ENCODE measurements around the gene DNAH9.

Gene DNAH9

DNA sequence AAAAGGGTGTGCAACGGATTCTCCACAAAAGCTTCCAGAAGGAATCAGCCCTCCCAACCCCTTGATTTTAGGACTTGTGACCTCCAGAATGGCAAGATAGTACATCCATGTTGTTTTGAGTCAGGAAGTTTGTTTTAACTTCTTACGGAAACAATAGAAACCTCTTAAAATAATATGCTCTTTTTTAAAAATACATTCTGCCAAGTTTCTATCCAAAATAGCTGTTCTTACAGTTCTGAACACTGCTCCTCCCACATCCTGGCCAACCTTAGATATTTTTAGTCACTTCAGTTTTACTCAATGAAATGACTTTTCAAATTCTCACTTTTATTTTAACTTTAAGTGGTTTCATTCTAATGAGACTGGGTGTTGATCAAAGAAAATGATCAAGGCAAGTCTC lies 242.6 kb downstream of the DNAH9 start:
- DNase-seq (ENCODE audit: low spot score), result no peak

DNA sequence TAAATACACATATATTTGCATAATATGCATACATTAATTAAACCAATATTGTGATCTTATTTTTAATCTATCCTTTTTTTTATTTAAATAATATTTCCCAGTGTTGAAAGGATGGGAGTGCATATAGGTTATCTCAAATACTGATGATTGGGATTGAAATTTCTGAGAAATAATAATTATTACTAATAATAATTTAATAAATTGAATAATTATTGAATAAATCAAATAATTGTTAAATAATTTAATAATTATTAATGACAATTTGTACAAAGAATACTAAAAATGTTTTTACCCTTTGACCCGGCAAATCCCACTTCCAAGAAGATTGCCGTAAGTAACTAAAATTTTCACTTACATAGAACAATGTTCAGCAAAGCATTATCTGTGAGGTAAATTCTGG lies 250.1 kb downstream of the DNAH9 start:
- no peak for DNase-seq (ENCODE audit: low spot score)

DNA sequence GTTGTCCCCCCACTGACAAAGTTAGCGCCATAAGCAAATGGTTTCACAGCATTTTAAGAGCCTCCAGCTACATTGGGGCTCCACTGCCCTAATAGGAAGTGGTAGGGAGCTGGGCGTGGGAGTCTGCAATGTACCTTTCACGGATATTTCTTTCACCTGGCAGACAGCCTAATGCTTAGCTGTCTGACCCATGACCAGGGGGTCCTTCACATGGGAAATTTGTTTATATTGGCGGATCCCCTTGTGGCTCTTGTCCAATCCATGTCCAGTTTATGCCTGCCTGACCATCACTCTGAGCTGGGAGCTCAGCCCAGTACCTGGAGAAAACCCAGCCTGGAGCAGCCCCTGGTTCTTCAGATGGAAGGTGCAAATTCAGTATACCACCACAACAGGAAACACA lies 254.0 kb downstream of the DNAH9 start:
- no peak for DNase-seq (ENCODE audit: low spot score)

DNA sequence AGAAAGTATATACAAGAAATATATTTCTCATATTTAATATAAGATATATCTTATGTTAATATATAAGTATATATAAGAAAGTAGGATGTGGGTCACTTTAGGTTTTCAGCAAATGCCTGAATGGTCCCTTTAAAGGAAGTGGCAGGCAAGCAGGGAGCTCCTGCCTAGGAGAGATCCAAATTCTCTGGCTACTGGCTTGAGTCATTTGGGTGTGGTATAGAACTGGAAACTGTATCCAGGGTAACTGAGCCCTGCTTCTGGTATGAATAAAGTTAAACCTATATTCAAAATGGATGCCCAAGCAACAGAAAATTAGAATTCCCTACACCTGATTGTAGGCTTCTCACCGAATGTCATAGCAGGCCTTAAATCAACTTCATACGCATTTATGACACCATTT lies 254.6 kb downstream of the DNAH9 start:
- no peak for DNase-seq (ENCODE audit: low spot score)

DNA sequence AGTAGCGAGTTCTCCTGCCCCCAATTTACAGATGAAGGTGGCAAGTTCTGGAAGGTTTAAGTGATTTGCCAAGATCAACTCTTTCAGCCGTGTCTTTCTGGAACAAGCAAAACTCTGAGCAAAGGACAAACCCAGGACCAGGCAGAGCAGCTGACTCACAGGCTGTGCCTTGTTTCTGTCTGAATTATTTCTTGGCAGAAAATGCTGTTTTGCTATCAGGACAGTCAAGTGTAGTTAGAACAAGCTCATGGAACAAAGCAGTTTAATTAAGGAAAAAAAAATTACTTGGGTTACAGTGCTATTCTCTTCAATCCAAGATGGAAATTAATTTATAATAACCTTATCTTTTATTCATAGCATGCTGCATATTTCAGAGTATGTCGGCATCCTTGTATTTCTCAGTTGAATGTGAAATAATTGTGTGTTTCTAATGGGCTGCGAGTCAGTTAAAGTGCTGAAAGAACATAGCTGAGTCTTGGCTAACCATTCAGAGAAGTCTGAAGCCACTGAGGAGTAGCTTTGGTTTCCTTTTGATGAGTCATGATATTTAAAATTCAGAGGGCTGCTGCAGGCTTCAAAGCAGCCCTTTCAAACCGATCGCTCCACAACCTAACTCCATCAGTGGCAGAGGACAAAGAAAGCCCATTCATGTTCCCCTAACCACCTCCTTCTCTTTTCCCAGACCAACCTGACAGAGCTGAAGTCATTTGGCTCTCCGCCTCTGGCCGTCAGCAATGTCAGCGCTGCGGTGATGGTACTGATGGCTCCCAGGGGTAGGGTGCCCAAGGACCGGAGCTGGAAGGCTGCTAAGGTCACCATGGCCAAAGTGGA lies 255.3 kb downstream of the DNAH9 start:
- no peak for DNase-seq (ENCODE audit: low spot score)

DNA sequence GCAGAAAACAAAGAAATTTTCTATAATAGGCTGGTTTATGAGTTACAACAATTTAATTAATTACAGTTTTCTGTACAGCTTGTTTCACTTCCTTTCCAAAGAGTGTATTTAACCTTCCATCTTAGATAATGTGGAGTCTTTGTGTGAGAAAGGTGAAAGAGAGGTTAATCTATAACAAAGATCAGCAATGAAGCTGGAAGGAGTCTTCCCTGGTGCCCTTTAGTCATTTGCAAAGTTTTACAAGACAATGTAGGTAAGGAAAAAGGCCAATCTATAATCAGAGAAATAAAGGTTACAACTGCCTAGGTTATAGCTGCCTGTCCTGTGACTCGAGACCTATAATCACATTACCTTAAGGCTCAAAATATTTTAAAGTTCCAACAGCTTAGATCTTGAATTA lies 257.0 kb downstream of the DNAH9 start:
- DNase-seq (ENCODE audit: low spot score), result no peak

DNA sequence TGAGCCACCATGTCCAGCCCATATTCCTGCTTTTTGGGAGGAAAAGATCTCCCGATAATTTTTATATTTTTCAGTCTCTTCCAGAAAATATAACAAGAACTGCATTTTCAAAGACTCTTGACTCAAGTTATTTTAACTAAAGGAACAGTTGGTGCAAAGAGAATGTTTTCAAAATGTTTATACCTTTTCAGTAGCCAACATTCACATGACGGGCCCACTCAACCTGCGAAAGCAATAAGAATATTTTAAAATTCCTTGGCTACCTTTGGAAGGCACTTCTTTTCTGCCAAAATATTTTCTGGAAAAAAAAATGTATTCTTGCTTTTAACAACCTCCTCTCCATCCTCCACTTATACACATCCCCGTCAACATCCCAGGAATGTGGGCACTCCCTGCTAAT lies 258.7 kb downstream of the DNAH9 start:
- no peak for DNase-seq (ENCODE audit: low spot score)

DNA sequence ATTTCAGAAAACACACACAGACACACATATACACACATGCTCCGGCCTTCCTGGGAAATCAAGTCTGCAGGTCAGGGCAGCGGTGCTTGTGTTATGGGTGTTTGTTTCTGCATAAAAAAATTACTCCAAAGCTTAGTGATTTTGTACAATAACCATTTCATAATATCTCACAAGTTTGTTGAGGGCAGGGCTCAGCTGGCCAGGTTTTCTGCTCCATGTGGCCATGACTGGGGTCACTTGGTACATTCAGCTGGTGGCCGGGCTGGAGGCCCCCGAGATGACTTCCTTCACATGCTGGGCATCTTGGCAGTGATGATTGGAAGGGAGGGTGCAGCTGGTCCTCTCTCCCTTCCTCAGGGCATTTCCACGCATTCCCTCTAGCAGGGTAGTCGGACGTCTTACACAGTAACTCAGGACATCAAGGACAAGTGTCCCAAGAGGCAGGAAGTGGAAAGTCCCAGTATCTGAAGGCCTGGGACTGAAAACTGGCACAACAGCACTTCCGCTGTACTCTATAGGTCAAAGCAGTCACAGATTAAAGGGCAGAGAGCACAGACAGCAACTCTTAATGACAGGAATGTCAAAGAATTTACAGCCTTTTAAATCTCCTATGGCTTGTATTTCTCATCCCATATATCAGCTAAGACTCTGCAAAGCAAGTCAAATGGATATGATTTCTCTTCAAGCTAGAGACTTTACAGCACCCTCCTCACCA lies 271.6 kb downstream of the DNAH9 start:
- DNase-seq (ENCODE audit: low spot score), result no peak

DNA sequence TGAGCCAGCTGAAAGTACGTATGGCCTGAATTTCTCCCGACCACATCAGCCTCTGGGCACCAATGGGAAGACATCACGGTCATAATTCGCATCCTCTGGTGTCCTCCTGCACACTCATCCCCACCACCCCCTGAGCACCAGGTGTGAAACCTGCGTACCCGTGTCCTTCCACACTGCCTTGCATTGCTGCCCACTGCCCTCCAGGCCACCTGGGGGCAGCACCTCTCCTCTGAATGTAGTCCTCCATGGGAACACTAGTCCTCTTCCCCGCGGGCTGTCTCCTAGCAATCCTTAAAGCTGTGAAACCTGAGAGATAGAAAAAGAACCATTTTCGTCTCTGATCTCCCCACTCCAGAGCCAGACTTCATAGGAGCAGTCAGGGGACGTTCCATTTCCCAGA lies 273.5 kb downstream of the DNAH9 start:
- no peak for DNase-seq (ENCODE audit: low spot score)

DNA sequence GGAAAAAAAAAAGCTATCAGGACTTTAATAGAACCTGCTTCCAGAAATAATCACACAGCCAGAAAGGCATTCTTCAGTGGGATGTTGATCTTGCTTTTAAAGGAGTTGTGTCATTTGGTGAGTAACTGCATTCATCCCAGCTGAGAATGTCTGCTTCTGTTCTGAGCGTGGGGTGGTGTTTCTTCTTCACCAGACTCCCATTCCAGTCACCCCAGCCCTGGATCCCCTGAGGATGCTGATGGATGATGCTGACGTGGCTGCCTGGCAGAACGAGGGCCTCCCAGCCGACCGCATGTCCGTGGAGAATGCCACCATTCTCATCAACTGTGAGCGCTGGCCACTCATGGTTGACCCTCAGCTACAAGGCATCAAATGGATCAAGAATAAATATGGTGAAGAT lies 276.5 kb downstream of the DNAH9 start:
- DNase-seq (ENCODE audit: low spot score), result no peak

DNA sequence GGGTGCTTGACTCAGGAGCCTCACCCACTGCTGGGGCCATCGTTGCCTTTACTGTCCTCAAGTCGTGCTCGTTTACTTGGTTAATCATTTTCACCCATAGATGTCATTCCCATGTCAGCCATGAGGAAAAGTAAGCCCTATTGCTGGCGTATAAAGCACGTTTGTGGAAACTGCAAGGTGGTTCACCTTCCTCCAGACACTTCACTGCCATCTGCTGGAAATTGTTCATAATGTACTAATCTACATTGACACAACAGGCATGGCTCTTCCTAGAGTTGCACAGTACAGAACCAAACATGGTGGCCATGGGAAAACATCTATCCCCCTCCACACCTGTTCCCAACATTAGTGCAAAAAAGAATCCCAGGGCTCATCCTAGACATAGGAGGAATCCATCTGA lies 282.4 kb downstream of the DNAH9 start:
- DNase-seq (ENCODE audit: low spot score), result no peak

DNA sequence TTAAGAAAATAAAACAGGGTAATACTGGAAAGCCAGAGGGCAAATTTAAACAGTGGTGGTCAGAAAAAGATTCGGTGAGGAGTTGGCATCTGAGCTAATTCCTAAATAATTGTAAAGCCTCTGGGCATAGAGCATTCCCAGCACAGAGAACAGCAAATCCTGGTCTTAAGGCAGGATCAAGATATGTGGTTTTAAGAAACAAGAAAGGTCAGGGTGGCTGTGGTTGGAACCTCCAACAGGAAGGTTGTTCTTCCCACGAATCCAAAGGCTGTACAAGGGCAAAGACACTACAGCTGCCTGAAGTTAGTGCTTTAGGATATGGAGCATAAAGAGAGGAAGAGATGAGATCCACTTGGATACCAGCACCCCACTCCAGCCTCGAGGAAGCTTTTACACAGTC lies 284.4 kb downstream of the DNAH9 start:
- DNase-seq (ENCODE audit: low spot score), result no peak

DNA sequence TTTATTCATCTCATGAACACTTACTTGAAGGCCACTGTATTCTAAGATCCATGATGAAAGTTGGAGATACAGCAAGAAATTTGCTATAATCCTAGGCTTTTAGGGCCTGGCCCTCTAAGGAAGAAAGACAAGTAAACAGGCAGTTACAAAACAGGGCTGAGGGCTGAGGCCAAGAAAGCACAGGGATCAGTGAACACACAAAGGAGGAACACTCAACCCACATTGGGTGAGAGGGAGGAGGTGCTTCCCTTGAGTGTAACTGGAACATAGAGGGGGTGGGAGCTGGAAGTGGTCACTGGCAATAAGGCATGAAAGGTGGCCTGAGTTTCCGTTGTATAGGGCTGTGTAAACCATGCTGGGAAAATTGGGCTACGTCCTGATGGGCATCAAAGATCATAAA lies 286.8 kb downstream of the DNAH9 start:
- DNase-seq (ENCODE audit: low spot score), result no peak

DNA sequence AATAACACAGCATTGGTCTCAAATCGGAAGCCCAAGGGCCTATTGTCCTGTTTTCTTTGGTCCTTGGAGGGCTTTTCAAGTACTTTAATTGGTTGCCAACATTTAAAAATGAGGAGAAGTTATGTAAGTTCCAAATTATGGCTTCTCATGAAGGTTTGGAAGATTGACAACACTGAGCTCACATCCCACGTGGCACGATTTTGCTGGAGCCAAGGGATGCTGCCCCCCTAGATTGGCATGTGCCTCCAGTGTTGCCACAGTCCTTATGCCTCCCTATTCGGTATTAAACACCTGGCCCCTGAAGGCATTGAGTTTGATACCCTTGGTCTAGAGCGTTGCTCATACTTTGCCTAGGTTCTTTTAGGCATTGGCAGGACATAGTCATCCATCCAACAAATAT lies 291.0 kb downstream of the DNAH9 start:
- DNase-seq (ENCODE audit: low spot score), result no peak

DNA sequence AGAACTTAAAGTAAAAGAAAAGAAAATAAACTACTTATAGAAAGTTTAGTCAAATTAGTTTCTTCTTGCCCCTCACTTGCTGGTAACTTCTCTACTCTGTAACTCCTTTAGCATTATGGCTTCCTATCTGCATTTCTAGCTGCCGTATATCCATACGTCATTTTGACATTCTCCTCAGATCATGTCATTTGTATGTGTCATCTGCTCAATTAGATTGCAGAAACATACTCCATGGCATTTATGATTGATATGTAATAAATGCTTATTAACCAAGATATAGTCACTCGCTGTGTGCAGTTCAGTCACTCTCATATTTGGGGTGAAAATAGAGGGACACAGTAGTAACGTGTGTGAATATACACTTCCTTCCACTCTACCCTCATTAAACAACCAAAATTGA lies 295.6 kb downstream of the DNAH9 start:
- DNase-seq (ENCODE audit: low spot score), result no peak

DNA sequence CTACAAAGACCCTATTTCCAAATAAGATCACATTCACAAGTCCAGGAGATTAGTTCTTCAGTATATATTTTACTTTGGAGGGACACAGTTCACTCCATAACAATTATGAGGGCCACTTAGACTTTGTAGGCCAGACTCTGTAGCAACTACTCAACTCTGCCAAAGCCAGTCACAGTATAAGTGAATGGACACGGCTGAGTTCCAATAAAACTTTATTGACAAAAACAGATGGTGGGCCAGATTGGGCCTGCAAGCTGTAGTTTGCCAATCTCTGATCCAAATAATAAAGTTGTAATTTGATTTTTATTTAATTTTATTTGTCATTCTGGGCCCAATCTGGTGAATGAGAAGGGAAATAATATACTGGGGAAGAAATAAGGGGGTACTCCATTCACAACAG lies 297.9 kb downstream of the DNAH9 start:
- no peak for DNase-seq (ENCODE audit: low spot score)

DNA sequence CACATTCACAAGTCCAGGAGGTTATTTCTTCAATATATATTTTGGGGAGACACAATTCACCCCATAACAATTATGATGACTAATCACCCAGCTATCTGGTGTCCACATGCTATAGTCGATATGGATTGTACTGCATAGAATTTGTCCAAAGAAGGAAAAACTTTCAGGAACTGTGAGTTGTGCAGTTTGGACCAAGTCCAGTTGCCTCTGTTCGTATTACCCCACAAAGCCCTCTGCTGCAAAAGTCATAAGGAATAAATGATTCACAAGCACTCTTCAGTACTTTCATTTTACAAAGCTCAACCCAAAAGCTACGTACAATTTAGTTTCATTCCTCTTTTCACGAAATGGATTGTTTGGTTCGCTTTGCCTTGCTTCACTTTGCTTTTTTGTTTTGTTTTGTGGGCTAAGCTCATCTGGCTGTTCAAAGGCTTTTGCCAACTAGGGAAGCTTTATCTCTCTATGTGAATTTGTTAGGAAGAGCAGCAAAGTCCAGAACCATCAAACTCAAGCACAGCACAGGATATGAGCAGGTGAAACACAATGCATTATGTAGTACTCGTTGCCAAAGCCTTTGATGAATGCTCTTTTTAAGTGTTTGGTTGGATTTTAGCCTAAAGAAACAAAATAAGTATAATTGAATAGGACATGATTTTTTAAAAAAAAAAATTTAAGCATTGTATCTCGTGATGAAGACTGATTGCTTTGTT lies 300.4 kb downstream of the DNAH9 start:
- no peak for DNase-seq (ENCODE audit: low spot score)

DNA sequence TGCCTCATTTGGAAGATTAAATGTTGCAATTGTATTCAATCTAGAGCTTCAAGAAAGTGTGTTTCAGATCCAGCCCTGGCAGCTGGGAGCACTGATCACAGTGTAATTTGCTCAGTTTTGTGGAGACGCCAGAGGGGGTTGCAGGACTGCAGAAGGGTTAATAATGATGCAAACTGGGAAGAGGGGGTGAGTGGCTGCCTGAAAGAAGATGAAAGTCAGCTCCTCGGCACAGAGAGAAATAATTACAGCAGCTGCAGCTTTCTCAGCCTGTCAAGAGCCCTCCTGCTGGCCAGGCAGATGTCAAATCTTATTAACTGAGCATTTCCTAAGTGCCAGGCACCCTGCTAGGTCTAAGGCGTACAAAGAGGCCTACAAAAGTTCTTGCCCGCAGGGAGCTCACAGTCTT lies 301.3 kb downstream of the DNAH9 start:
- no peak for DNase-seq (ENCODE audit: low spot score)

DNA sequence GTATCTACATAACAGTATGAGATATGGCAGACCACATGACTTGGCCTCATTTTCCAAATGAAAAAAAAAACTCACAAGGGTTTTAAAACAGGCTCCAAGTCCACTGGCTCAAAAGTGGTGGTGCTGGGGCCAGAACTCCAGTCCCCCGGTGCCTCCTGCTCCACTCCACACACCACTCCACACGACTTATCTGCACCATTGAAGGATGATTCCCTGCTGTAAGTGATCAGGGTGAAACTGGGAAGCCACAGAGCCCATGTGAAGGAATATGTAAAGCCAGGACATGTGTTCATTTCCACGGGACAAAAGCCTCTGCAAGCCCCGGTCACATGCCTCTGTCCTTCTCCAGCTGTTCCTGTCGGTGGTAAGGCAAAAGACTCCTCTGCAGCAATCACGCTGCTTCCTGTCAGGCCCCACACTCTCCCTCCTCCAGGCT lies 301.8 kb downstream of the DNAH9 start:
- no peak for DNase-seq (ENCODE audit: low spot score)

DNA sequence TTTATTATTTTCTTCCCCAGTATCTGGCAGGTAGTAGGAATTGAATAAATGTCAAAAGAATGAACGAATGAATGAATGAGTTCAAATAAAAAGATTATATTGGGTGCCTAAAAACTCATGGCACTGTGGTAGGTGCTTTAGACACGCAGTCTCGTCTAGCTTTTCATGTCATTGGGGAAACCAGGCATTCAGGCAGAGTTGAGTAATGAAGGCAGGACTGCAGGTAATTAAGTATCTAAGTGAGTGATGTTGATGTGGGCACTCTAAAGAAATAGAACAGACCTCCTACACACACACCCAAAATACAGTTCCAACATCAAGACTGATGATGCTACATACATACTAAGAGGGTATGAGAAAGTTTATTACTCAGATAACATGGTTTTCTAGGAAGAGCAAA lies 302.4 kb downstream of the DNAH9 start:
- DNase-seq (ENCODE audit: low spot score), result no peak

DNA sequence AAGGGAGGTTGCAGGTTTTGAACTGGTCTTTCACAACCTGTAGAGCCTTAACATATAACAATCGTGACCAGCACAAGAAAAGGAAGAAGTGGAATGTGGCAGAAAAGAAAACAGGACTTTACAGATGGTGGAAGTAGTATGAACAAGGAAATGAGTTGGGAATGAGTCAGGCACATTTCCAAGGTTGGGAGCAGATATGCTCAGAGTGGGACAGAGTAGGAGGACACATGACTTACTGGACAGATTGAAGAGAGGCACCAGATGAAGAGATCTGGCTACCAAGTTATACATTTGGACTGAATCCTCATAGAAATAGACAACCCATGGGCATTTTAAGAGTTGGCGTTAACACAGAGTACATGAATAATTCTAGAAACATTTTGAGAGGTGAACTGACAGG lies 303.7 kb downstream of the DNAH9 start:
- no peak for DNase-seq (ENCODE audit: low spot score)

DNA sequence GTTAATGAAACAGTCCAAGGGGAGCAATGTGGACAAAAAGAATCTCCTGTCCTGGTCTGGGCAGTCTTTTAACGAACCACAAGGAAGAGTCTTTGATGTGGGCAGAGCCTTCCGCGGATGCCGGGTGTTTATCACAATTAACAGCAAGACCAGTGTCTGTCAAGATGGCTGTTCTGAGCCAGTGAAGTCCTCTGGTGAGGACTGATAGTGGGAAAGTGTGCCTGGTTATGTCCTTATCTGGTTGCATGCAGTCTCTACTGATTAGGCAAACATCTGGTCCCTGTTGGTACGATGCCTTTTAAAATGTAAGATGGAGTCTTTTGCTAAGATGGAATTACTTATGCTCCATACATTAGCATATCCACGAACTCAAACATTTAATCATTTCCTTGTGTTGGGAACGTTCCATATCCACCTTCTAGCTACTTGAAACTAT lies 310.5 kb downstream of the DNAH9 start:
- no peak for DNase-seq (ENCODE audit: low spot score)

DNA sequence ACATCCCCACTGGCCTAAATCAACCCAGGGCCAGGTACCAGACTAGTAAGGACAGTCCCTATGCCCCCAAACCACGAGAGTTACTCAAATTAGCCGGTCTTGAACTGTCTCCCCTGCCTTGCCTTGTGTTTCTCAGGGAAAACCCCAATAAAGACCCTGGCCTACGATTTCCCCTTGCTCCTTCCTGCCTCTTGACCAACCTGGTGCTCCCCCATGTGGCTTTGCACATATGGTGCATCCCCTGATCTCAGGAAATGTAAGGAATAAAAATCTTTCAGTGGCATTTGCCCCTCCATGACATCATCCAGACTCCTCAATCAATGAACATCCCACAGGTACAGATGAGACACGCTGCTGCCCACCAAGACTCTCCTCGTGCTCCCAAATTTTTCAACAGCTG lies 311.1 kb downstream of the DNAH9 start:
- DNase-seq (ENCODE audit: low spot score), result no peak

Measured in left forelimb (tissue), 1 donor.